Natural killer cell (primary cell): ENCODE data around the gene IBTK. TPM values are rescaled to one million over a fixed set of nuclear protein-coding genes. Genes with fewer than 3 reads are reported as not detected.
"Not testable (repeated sequence)": the region's sequence is repeated elsewhere in the genome, so short reads cannot be mapped to it uniquely, and the experiment has no call there.

Experiments used
- ATAC-seq, 3 donors: fragments of 150-1000 bp in 2 of 3; fragments of 200-7000 bp in 1 of 3; cut with Tn5 transposase; 1 replicate in 1 of 3; 2 replicates in 2 of 3; pipeline ENCODE4 v1.10.0; 2021; ENCODE audit warnings: mild to moderate bottlenecking in 2 of 3, moderate library complexity in 2 of 3
- DNase-seq, 2 donors: peaks; one replicate each; pipeline versions ENCODE4 v3.0.0 to v3.0.0-alpha.2; 2013 to 2021; ENCODE audit warnings: mixed read lengths in 1 of 2
- H3K27ac ChIP-seq: one replicate; pipeline ENCODE4 v1.5.1; 2013; ENCODE audit warnings: mild to moderate bottlenecking, low read length
- H3K27me3 ChIP-seq: one replicate; pipeline ENCODE4 v1.6.1; 2013; ENCODE audit warnings: low read length; ENCODE audit not compliant: control insufficient read depth, insufficient read depth
- H3K36me3 ChIP-seq: one replicate; pipeline ENCODE4 v1.6.1; 2013; ENCODE audit warnings: low read length; ENCODE audit not compliant: control insufficient read depth, insufficient read depth
- H3K4me1 ChIP-seq: one replicate; pipeline ENCODE4 v1.6.1; 2013; ENCODE audit warnings: low read length; ENCODE audit not compliant: control insufficient read depth, insufficient read depth
- H3K4me3 ChIP-seq: one replicate; pipeline ENCODE4 v1.5.1; 2013; ENCODE audit warnings: low read length
- H3K9me3 ChIP-seq: one replicate; pipeline ENCODE4 v1.6.1; 2013; ENCODE audit warnings: low read length; ENCODE audit not compliant: control insufficient read depth, insufficient read depth
- H3K27ac Mint-ChIP-seq, 2 donors: one replicate each; pipeline ENCODE4 v1.8.0; 2022; ENCODE audit warnings: mild to moderate bottlenecking in 2 of 2, mixed read lengths in 2 of 2, moderate library complexity in 1 of 2
- H3K27me3 Mint-ChIP-seq, 2 donors: one replicate each; pipeline ENCODE4 v1.8.0; 2022; ENCODE audit warnings: low read depth in 2 of 2, mixed read lengths in 2 of 2
- H3K36me3 Mint-ChIP-seq: one replicate; pipeline ENCODE4 v1.8.0; 2022; ENCODE audit warnings: mixed read lengths
- H3K4me1 Mint-ChIP-seq, 2 donors: one replicate each; pipeline ENCODE4 v1.8.0; 2022; ENCODE audit warnings: mixed read lengths in 2 of 2
- H3K4me3 Mint-ChIP-seq: one replicate; pipeline ENCODE4 v1.8.0; 2022; ENCODE audit warnings: mild to moderate bottlenecking, moderate library complexity, mixed read lengths
- H3K9me3 Mint-ChIP-seq, 2 donors: one replicate each; pipeline ENCODE4 v1.8.0; 2022; ENCODE audit warnings: mixed read lengths in 2 of 2
- CTCF ChIP-seq: fragments of 200-600 bp; IDR thresholded peaks from one replicate; pipeline ENCODE4 v1.8.0; 2022; ENCODE audit warnings: antibody characterized with exemption
- WGBS: methylation state at CpG from one replicate; pipeline ENCODE4 v1.1.7; 2013; ENCODE audit warnings: missing lambda C conversion rate; ENCODE audit not compliant: insufficient coverage; 5-methylcytosine and 5-hydroxymethylcytosine counted together
- intact Hi-C: fragments of 100-400 bp; cut with micrococcal nuclease; formaldehyde crosslinking; loops from one replicate; pipeline ENCODE4 v1.14.2; 2022
- total RNA-seq, 4 donors: library from RNA; stranded (reverse); fragments of 120-200 nt in 1 of 4; gene quantifications; one replicate each; pipeline versions ENCODE4 v1.2.3 to v1.2.4, GENCODE V29; 2013 to 2022

Gene IBTK
- total RNA-seq, 3 donors from 2014 or later (not counting 1 experiment from before 2014, with no cell fraction given) = 18.3 to 23.5 (median 22.2) TPM

GRCh38 chr6:82142524-82142923, 105.0 kb downstream of the IBTK start:
- no peaks in the 10 kb centered on the region for H3K9me3 ChIP-seq
- no peaks in the 10 kb centered on the region for H3K27me3 Mint-ChIP-seq
- no peaks in the 10 kb centered on the region for H3K4me1 Mint-ChIP-seq
- whole genome bisulfite sequencing = 96% methylated on average over 4 of the region's 4 CpGs
- no peaks in the 10 kb centered on the region for H3K36me3 ChIP-seq
- no peak overlapping the region for H3K4me3 Mint-ChIP-seq
- intact Hi-C loops = no loop called here
- TF ChIP-seq CTCF = no peak
- H3K9me3 Mint-ChIP-seq = no peaks in the 10 kb centered on the region
- H3K4me1 ChIP-seq = no peaks in the 10 kb centered on the region
- no peak overlapping the region for H3K27ac ChIP-seq
- no peaks in the 10 kb centered on the region for H3K27me3 ChIP-seq
- H3K36me3 Mint-ChIP-seq = no peaks in the 10 kb centered on the region
- ATAC-seq (no peak), DNase-seq (no peak)
- no peak overlapping the region for H3K27ac Mint-ChIP-seq
- no peak overlapping the region for H3K4me3 ChIP-seq

- no peak overlapping the region for H3K4me3 Mint-ChIP-seq
Observed at GRCh38 chr6:82138075-82138791, 109.3 kb downstream of the IBTK start.

GRCh38 chr6:82131441-82131840, 116.1 kb downstream of the IBTK start:
- no peak for DNase-seq
- no peaks in the 10 kb centered on the region for H3K4me1 Mint-ChIP-seq
- H3K27ac Mint-ChIP-seq = no peak overlapping the region
- ATAC-seq = no peak
- no peak overlapping the region for H3K4me3 Mint-ChIP-seq
- H3K9me3 Mint-ChIP-seq = peaks cover 9 to 18% of the 10 kb centered on the region in 2 donors
- H3K27me3 Mint-ChIP-seq = peaks cover 0 to 5% of the 10 kb centered on the region in 2 donors
- intact Hi-C loops = no loop called here
- Histone ChIP-seq H3K4me1 (no peaks in the 10 kb centered on the region), H3K9me3 (no peaks in the 10 kb centered on the region), H3K27me3 (no peaks in the 10 kb centered on the region), H3K36me3 (no peaks in the 10 kb centered on the region), H3K27ac (no peak overlapping the region), H3K4me3 (no peak overlapping the region)
- no peak for TF ChIP-seq CTCF
- H3K36me3 Mint-ChIP-seq = no peaks in the 10 kb centered on the region
- 84% methylated on average over 2 of the region's 2 CpGs for WGBS

More at GRCh38 chr6:82138075-82138791, 109.3 kb downstream of the IBTK start:
- no peak for ATAC-seq
- Mint-ChIP-seq H3K9me3 (peaks cover 6 to 8% of the 10 kb centered on the region in 2 donors), H3K36me3 (no peaks in the 10 kb centered on the region), H3K27me3 (peaks cover 0 to 5% of the 10 kb centered on the region in 2 donors), H3K27ac (no peak overlapping the region), H3K4me1 (no peaks in the 10 kb centered on the region)
- Histone ChIP-seq H3K27me3 (no peaks in the 10 kb centered on the region), H3K9me3 (no peaks in the 10 kb centered on the region), H3K4me3 (no peak overlapping the region), H3K27ac (no peak overlapping the region), H3K36me3 (no peaks in the 10 kb centered on the region), H3K4me1 (no peaks in the 10 kb centered on the region)
- WGBS = 86% methylated on average over 7 of the region's 8 CpGs
- intact Hi-C loops = no loop called here
- TF ChIP-seq CTCF = no peak
- DNase-seq = no peak

GRCh38 chr6:82129797-82130196, 117.7 kb downstream of the IBTK start:
- Histone ChIP-seq H3K4me3 (no peak overlapping the region), H3K9me3 (no peaks in the 10 kb centered on the region), H3K36me3 (no peaks in the 10 kb centered on the region), H3K27ac (no peak overlapping the region), H3K27me3 (no peaks in the 10 kb centered on the region), H3K4me1 (no peaks in the 10 kb centered on the region)
- Mint-ChIP-seq H3K36me3 (no peaks in the 10 kb centered on the region), H3K27me3 (peaks cover 0 to 5% of the 10 kb centered on the region in 2 donors), H3K9me3 (peaks cover 9 to 18% of the 10 kb centered on the region in 2 donors), H3K4me3 (no peak overlapping the region), H3K4me1 (no peaks in the 10 kb centered on the region), H3K27ac (no peak overlapping the region)
- intact Hi-C loops = no loop called here
- DNase-seq (no peak), ATAC-seq (no peak)
- 66% methylated on average over 3 of the region's 3 CpGs for WGBS
- TF ChIP-seq CTCF = no peak

- H3K27ac Mint-ChIP-seq, H3K4me3 Mint-ChIP-seq, H3K36me3 Mint-ChIP-seq, H3K27me3 ChIP-seq, H3K9me3 ChIP-seq, H3K36me3 ChIP-seq, intact Hi-C loops, H3K4me1 Mint-ChIP-seq, DNase-seq, H3K27me3 Mint-ChIP-seq, H3K4me3 ChIP-seq, H3K27ac ChIP-seq, H3K4me1 ChIP-seq, ATAC-seq: not testable (repeated sequence)
- WGBS = 96% methylated on average over 9 of the region's 9 CpGs
- H3K9me3 Mint-ChIP-seq = peaks cover 4 to 10% of the 10 kb centered on the region in 2 donors
Observed at GRCh38 chr6:82128973-82129372, 118.6 kb downstream of the IBTK start.
